Endothelial cell of umbilical vein (primary cell): ENCODE measurements around the gene EEF1G. TPM values are rescaled to one million over a fixed set of nuclear protein-coding genes. Genes with fewer than 3 reads are reported as not detected.

Experiments
- BruUV-seq: library from RNA; stranded (reverse); fragments of 400-500 nt; replicated peaks from 2 replicates; lab custom pipeline; 2021; lab: Mats Ljungman, UMichigan
- CTCF ChIA-PET: fragments of 300-600, 350-600 bp; sonication (Branson Sonifier 250); formaldehyde crosslinking; loops from one replicate; lab custom pipeline; 2021; ENCODE audit warnings: antibody characterized with exemption, inconsistent platforms; lab: Charles Lee
- POLR2A ChIA-PET: fragments of 300-600, 350-600 bp; sonication (Branson Sonifier 250); formaldehyde crosslinking; loops from one replicate; lab custom pipeline; 2021; ENCODE audit warnings: antibody characterized with exemption, inconsistent platforms; lab: Charles Lee
- DNase-seq: peaks from one replicate; pipeline ENCODE4 v3.0.0-alpha.2; 2011; ENCODE audit warnings: low read depth, low spot score
- FAIRE-seq: peaks from 2 replicates; lab custom pipeline; 2011; peaks lifted over from hg19 to GRCh38; lab: Jason Lieb, UNC
- H2AFZ ChIP-seq: 2 replicates; pipeline ENCODE4 v1.6.0; 2012; ENCODE audit warnings: low read depth, low read length, control low read depth, inconsistent platforms
- H3K27ac ChIP-seq: 2 replicates; pipeline ENCODE4 v1.5.1; 2011; ENCODE audit warnings: low read depth, mild to moderate bottlenecking, control low read depth, low read length, moderate library complexity; ENCODE audit not compliant: insufficient read depth
- H3K27me3 ChIP-seq, 2 experiments: 2 replicates each; pipeline versions ENCODE4 v1.6.0 to v1.6.1; 2011; ENCODE audit warnings: low read length in 2 of 2, mixed read lengths in 1 of 2; ENCODE audit not compliant: control insufficient read depth in 2 of 2, insufficient read depth in 2 of 2
- H3K36me3 ChIP-seq, 2 experiments: 2 replicates in 1 of 2; 3 replicates in 1 of 2; pipeline ENCODE4 v1.5.1; 2011; ENCODE audit warnings: low read length in 2 of 2, mild to moderate bottlenecking in 1 of 2, moderate library complexity in 1 of 2; ENCODE audit not compliant: control insufficient read depth in 2 of 2, insufficient read depth in 2 of 2; ENCODE audit errors: extremely low read depth in 1 of 2
- H3K4me1 ChIP-seq: 3 replicates; pipeline ENCODE4 v1.5.1; 2011; ENCODE audit warnings: mild to moderate bottlenecking, low read length; ENCODE audit not compliant: control insufficient read depth, insufficient read depth; ENCODE audit errors: extremely low read depth
- H3K4me2 ChIP-seq: 2 replicates; pipeline ENCODE4 v1.6.1; 2011; ENCODE audit warnings: low read length, control low read depth, mixed read lengths; ENCODE audit not compliant: insufficient read depth
- H3K4me3 ChIP-seq, 3 experiments: fragments of 200-600 bp in 1 of 3; sonication (generic), shearing (Covaris generic) in 1 of 3; replicated peaks in 1 of 3; 2 replicates each; pipeline ENCODE4 v1.5.1; 2011 to 2016; ENCODE audit warnings: control low read depth in 3 of 3, low read length in 3 of 3, mild to moderate bottlenecking in 2 of 3, inconsistent platforms in 1 of 3, low read depth in 1 of 3, moderate library complexity in 1 of 3; ENCODE audit not compliant: insufficient read depth in 1 of 3
- H3K79me2 ChIP-seq: 2 replicates; pipeline ENCODE4 v1.6.0; 2012; ENCODE audit warnings: low read length, inconsistent platforms; ENCODE audit not compliant: control insufficient read depth, insufficient read depth
- H3K9ac ChIP-seq: replicated peaks from 2 replicates; pipeline ENCODE3; 2011; ENCODE audit warnings: low read length, control low read depth; ENCODE audit not compliant: insufficient read depth; ENCODE audit errors: extremely low read depth
- H3K9me1 ChIP-seq: replicated peaks from 3 replicates; pipeline ENCODE4 v1.6.0; 2011; ENCODE audit warnings: mild to moderate bottlenecking, low read length; ENCODE audit not compliant: control insufficient read depth, insufficient read depth; ENCODE audit errors: extremely low read depth
- H3K9me3 ChIP-seq: replicated peaks from 2 replicates; pipeline ENCODE4 v1.5.1; 2012; ENCODE audit warnings: low read length, inconsistent platforms; ENCODE audit not compliant: control insufficient read depth, insufficient read depth
- H4K20me1 ChIP-seq: replicated peaks from 2 replicates; pipeline ENCODE3; 2011; ENCODE audit warnings: mild to moderate bottlenecking, low read length; ENCODE audit not compliant: control insufficient read depth, insufficient read depth; ENCODE audit errors: extremely low read depth
- EZH2 ChIP-seq: IDR thresholded peaks from 2 replicates; pipeline ENCODE4 v1.6.1; 2012; ENCODE audit warnings: borderline replicate concordance, low read depth, mild to moderate bottlenecking, moderate library complexity, low read length, inconsistent platforms; ENCODE audit not compliant: severe bottlenecking
- FOS ChIP-seq: IDR thresholded peaks from 2 replicates; pipeline ENCODE4 v1.6.1; 2011; ENCODE audit warnings: mild to moderate bottlenecking, low read length, moderate library complexity, borderline replicate concordance; ENCODE audit not compliant: insufficient read depth
- GATA2 ChIP-seq: IDR thresholded peaks from 2 replicates; pipeline ENCODE4 v1.7.0; 2011; ENCODE audit warnings: low read depth, mild to moderate bottlenecking, moderate library complexity, mixed read lengths, low read length; ENCODE audit not compliant: insufficient read length, insufficient read depth
- JUN ChIP-seq: IDR thresholded peaks from 2 replicates; pipeline ENCODE4 v1.6.1; 2011; ENCODE audit warnings: borderline replicate concordance, low read depth; ENCODE audit not compliant: insufficient read length, insufficient read depth
- MYC ChIP-seq: IDR thresholded peaks from one replicate; pipeline ENCODE4 v1.6.1; 2011; ENCODE audit warnings: mild to moderate bottlenecking, low read depth, low read length
- POLR2A ChIP-seq: IDR thresholded peaks from 2 replicates; pipeline ENCODE4 v1.6.1; 2012; ENCODE audit warnings: low read depth, mild to moderate bottlenecking, control low read depth, low read length
- POLR2AphosphoS5 ChIP-seq: IDR thresholded peaks from 2 replicates; pipeline ENCODE4 v1.6.1; 2012; ENCODE audit warnings: low read depth, mild to moderate bottlenecking, control low read depth, low read length, moderate library complexity; ENCODE audit not compliant: insufficient read depth
- dilution Hi-C: fragments of 300-500 bp; cut with MboI; formaldehyde crosslinking; loops from one replicate; pipeline ENCODE4 v1.15.0; 2019; ENCODE audit warnings: low sequenced_read_pairs; ENCODE audit not compliant: extremely low pct_ligation_motif_present
- intact Hi-C: fragments of 100-400 bp; cut with micrococcal nuclease; formaldehyde crosslinking; loops from one replicate; pipeline ENCODE4 v1.10.0; 2022
- polyA plus RNA-seq, 4 experiments: library from polyadenylated mRNA; depleted of rRNA in 3 of 4; stranded (reverse) in 3 of 4; unstranded in 1 of 4; fragments of >200 nt; gene quantifications; 2 replicates each; pipeline versions ENCODE4 v1.2.1 to v1.2.3, GENCODE V29; 2011 to 2012; ENCODE audit warnings: missing spikeins in 1 of 4
- total RNA-seq: library from RNA; stranded (reverse); gene quantifications from 2 replicates; pipeline ENCODE4 v1.2.3, GENCODE V29; 2021
- TF ChIP-seq, protein P1 (sequence below), 2 donors: IDR thresholded peaks; 1 replicate in 1 of 2; 2 replicates in 1 of 2; pipeline ENCODE4 v1.5.1; 2011; ENCODE audit warnings: low read length in 2 of 2, mild to moderate bottlenecking in 2 of 2, moderate library complexity in 2 of 2, control low read depth in 1 of 2, inconsistent platforms in 1 of 2, low read depth in 1 of 2; ENCODE audit not compliant: insufficient read depth in 1 of 2; ENCODE audit errors: extremely low read depth in 1 of 2
- TF ChIP-seq, protein P2 (sequence below): IDR thresholded peaks from 2 replicates; pipeline ENCODE4 v1.6.1; 2011; ENCODE audit not compliant: insufficient read depth, insufficient read length

Gene EEF1G
- total and polyA plus RNA-seq, 2 donors (not counting 3 experiments of a cell fraction or from before 2014, with no cell fraction given), result 1,341 to 2,133 TPM

DNA sequence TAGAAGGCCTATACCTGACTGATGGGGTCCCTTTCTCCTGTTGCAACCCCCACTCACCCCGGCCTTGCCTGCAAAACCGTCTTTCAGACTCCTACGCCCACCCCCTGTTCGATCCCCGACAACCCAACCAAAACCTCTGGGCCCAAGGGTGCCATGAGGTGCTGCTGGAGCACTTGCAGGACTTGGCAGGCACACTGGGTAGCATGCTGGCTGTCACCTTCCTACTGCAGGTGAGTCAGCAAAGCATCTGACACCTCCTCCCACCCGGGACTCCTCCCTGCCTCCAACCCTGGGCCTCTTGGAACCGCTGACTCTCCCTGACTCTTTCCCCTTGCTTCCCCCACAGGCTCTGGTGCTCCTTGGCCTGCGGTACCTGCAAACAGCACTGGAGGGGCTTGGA is 40.6 kb upstream of the EEF1G start:
- Histone ChIP-seq H3K4me3 (no peak overlapping the region), H3K27ac (no peak overlapping the region), H2AFZ (no peak overlapping the region), H4K20me1 (no peaks in the 10 kb centered on the region), H3K4me1 (peaks cover 22% of the 10 kb centered on the region), H3K9ac (no peak overlapping the region), H3K9me3 (no peaks in the 10 kb centered on the region), H3K79me2 (peaks cover 14% of the 10 kb centered on the region), H3K4me2 (no peak overlapping the region), H3K9me1 (no peaks in the 10 kb centered on the region), H3K36me3 (peaks cover 0 to 6% of the 10 kb centered on the region in 2 experiments), H3K27me3 (no peaks in the 10 kb centered on the region)
- POLR2A ChIA-PET, result no interaction called here
- CTCF ChIA-PET, result interaction anchor here (5.7 kb wide), 1 partner anchor 21 kb away, joined by 48 read pairs; the partner anchor contains the start of gene TUT1
- FAIRE-seq (no peak), DNase-seq (no peak)
- dilution Hi-C loops, result no loop called here
- TF ChIP-seq JUN (no peak), FOS (no peak), MYC (no peak), POLR2A (no peak), GATA2 (no peak), EZH2 (no peak), POLR2AphosphoS5 (no peak)
- TF ChIP-seq, protein P1, sequence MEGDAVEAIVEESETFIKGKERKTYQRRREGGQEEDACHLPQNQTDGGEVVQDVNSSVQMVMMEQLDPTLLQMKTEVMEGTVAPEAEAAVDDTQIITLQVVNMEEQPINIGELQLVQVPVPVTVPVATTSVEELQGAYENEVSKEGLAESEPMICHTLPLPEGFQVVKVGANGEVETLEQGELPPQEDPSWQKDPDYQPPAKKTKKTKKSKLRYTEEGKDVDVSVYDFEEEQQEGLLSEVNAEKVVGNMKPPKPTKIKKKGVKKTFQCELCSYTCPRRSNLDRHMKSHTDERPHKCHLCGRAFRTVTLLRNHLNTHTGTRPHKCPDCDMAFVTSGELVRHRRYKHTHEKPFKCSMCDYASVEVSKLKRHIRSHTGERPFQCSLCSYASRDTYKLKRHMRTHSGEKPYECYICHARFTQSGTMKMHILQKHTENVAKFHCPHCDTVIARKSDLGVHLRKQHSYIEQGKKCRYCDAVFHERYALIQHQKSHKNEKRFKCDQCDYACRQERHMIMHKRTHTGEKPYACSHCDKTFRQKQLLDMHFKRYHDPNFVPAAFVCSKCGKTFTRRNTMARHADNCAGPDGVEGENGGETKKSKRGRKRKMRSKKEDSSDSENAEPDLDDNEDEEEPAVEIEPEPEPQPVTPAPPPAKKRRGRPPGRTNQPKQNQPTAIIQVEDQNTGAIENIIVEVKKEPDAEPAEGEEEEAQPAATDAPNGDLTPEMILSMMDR (IDR thresholded peaks at IDR 0.05; ENCODE audit: extremely low read depth in 1 of 2, insufficient read depth in 1 of 2, low read depth in 1 of 2, low read length in 2 of 2), result no peak
- TF ChIP-seq, protein P2, sequence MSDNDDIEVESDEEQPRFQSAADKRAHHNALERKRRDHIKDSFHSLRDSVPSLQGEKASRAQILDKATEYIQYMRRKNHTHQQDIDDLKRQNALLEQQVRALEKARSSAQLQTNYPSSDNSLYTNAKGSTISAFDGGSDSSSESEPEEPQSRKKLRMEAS, result no peak
- intact Hi-C loops, result loop anchor here (5.0 kb wide), 1 partner anchor 217 kb away; no protein-coding TSS in a partner anchor
- BruUV-seq, result no TSS peak
